Mesodermal cell (in vitro differentiated cells): ENCODE results near the gene STXBP6.

Experiments
- H3K27ac ChIP-seq: 2 replicates; pipeline ENCODE4 v1.7.0; 2013; ENCODE audit warnings: mild to moderate bottlenecking, low read depth, low read length, moderate library complexity; ENCODE audit not compliant: severe bottlenecking
- H3K36me3 ChIP-seq: 2 replicates; pipeline ENCODE4 v1.7.1; 2013; ENCODE audit warnings: mild to moderate bottlenecking, low read length, moderate library complexity; ENCODE audit not compliant: control insufficient read depth, insufficient read depth
- H3K4me1 ChIP-seq: one replicate; pipeline ENCODE4 v1.7.1; 2013; ENCODE audit warnings: mild to moderate bottlenecking, low read length; ENCODE audit not compliant: insufficient read depth, control insufficient read depth, poor library complexity, severe bottlenecking
- H3K4me3 ChIP-seq: 2 replicates; pipeline ENCODE4 v1.7.0; 2013; ENCODE audit warnings: low read length, control low read depth, mild to moderate bottlenecking; ENCODE audit not compliant: insufficient read depth, poor library complexity, severe bottlenecking; ENCODE audit errors: extremely low read depth
- H3K9me3 ChIP-seq: 2 replicates; pipeline ENCODE4 v1.7.1; 2013; ENCODE audit warnings: mild to moderate bottlenecking, low read length, moderate library complexity; ENCODE audit not compliant: control insufficient read depth
- WGBS, 2 experiments: methylation state at CpG; one replicate each; pipeline ENCODE4 v1.1.5; 2013; ENCODE audit warnings: missing lambda C conversion rate in 2 of 2; ENCODE audit not compliant: insufficient coverage in 2 of 2; 5-methylcytosine and 5-hydroxymethylcytosine counted together

The STXBP6 gene

GRCh38 chr14:24857277-24857676 is 192.7 kb downstream of the STXBP6 start:
- H3K27ac ChIP-seq: no peak overlapping the region
- H3K4me1 ChIP-seq: peaks cover 15% of the 10 kb centered on the region
- H3K36me3 ChIP-seq: no peaks in the 10 kb centered on the region
- no peak overlapping the region for H3K4me3 ChIP-seq
- WGBS, 2 experiments: no CpG with 5 or more reads among the region's 1 CpG
- no peaks in the 10 kb centered on the region for H3K9me3 ChIP-seq

GRCh38 chr14:24853446-24853845 is 196.5 kb downstream of the STXBP6 start:
- no peaks in the 10 kb centered on the region for H3K36me3 ChIP-seq
- no peaks in the 10 kb centered on the region for H3K9me3 ChIP-seq
- peaks cover 13% of the 10 kb centered on the region for H3K4me1 ChIP-seq
- H3K27ac ChIP-seq: no peak overlapping the region
- H3K4me3 ChIP-seq: no peak overlapping the region
- 80% methylated on average over 1 of the region's 2 CpGs; no CpG with 5 or more reads in 1 of the 2 experiments for WGBS, 2 experiments

DNA sequence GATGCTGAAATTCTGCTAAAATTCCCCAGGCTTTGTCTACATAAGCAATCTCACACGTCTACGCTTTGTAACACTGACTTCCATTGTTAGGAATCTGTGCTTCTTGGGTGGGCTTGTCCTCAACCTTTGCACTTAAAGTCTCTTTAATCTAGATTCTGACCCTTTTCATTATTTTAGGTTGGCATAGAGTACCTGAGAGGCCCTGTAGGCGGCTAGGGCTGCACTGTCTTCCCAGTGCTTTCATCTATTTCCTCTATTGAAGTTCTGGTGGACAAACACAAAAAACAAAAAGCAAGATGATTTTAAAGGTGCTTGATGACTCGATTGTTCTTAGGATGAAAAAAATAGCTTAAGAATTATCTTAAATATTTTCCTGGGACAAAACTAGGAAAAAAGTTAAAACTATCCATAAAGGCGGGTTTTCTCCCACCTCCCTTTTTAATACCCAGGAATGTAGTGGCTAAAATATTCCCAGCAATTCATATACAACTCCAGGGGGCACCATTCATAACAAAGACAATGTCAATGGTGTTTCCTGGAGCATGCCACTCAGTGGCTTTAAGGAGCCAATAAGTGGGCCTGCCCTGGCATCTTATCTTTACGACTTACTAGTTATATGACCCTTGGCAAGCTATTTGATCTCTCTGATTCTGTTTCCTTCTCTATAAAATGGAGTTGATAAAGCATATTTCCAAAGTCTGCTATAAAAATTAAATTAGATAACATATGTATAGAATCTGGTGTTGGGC is 197.5 kb downstream of the STXBP6 start:
- no peak overlapping the region for H3K27ac ChIP-seq
- WGBS, 2 experiments: 79 to 80% methylated on average over 2 to 4 of the region's 6 CpGs
- H3K4me3 ChIP-seq: no peak overlapping the region
- H3K36me3 ChIP-seq: no peaks in the 10 kb centered on the region
- H3K4me1 ChIP-seq: peaks cover 17% of the 10 kb centered on the region
- no peaks in the 10 kb centered on the region for H3K9me3 ChIP-seq

DNA sequence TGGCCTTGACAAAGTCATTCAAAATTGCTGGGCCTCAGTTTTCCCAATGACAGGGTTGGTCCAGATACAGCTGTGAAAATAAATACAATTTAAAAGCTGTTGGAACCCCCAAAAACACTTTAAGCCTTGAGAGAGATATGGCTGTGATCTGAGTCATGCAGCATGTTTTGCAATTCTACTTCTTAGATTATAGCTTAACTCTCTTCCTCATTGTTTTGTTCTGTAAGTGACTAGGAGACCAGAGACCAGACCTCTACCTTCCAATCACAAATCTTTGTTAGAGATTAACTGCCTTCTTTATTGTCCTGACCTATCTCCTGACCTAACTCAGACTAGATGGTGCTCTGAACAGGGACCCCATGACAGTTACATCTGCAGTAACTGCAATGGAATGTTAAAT is 198.1 kb downstream of the STXBP6 start:
- H3K4me3 ChIP-seq: no peak overlapping the region
- no peaks in the 10 kb centered on the region for H3K9me3 ChIP-seq
- peaks cover 17% of the 10 kb centered on the region for H3K4me1 ChIP-seq
- H3K27ac ChIP-seq: no peak overlapping the region
- H3K36me3 ChIP-seq: no peaks in the 10 kb centered on the region

DNA sequence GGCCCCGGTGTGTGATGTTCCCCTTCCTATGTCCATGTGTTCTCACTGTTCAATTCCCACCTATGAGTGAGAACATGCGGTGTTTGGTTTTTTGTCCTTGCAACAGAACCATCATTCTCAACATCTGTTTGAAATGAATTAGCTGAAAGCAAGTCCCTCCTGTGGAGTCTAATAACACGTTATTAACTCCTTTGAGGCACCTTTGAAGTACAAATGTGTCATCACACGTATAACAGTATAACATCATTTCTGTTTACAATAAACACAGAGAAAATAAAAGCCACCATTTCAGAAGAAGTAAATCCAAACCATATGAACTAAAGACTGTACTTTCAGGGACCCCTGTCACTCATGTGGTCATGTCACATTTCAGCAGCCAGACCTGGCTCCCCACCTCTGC is 198.5 kb downstream of the STXBP6 start:
- WGBS, 2 experiments: 83 to 95% methylated on average over 2 to 3 of the region's 4 CpGs
- Histone ChIP-seq H3K4me3 (no peak overlapping the region), H3K27ac (no peak overlapping the region), H3K9me3 (no peaks in the 10 kb centered on the region), H3K36me3 (no peaks in the 10 kb centered on the region), H3K4me1 (peaks cover 19% of the 10 kb centered on the region)

DNA sequence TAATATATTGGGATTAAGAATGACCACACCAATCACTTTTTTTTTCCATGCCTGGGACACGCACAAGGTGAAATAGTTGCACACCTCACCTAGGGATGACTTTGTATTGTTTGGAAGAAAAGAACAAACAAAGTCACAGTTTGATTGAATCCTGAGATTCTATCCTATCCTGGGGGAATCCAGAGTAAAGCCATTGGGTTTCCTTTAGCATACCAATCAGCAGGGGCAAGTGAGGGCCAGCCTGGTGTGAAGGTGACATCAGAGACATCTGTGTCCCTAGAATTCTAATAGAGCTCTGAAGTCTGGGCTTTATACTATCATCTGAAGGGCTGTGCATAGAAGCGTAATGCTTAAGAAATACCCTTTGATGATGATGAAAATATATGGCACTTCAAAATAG is 199.9 kb downstream of the STXBP6 start:
- no CpG with 5 or more reads among the region's 2 CpGs for WGBS, 2 experiments
- H3K4me3 ChIP-seq: no peak overlapping the region
- H3K27ac ChIP-seq: no peak overlapping the region
- H3K4me1 ChIP-seq: peaks cover 27% of the 10 kb centered on the region
- H3K36me3 ChIP-seq: no peaks in the 10 kb centered on the region
- H3K9me3 ChIP-seq: no peaks in the 10 kb centered on the region

GRCh38 chr14:24849471-24849870 is 200.5 kb downstream of the STXBP6 start:
- H3K4me3 ChIP-seq: no peak overlapping the region
- WGBS, 2 experiments: 78% methylated on average over 1 of the region's 2 CpGs; no CpG with 5 or more reads in 1 of the 2 experiments
- no peaks in the 10 kb centered on the region for H3K36me3 ChIP-seq
- peaks cover 27% of the 10 kb centered on the region for H3K4me1 ChIP-seq
- no peak overlapping the region for H3K27ac ChIP-seq
- H3K9me3 ChIP-seq: no peaks in the 10 kb centered on the region

DNA sequence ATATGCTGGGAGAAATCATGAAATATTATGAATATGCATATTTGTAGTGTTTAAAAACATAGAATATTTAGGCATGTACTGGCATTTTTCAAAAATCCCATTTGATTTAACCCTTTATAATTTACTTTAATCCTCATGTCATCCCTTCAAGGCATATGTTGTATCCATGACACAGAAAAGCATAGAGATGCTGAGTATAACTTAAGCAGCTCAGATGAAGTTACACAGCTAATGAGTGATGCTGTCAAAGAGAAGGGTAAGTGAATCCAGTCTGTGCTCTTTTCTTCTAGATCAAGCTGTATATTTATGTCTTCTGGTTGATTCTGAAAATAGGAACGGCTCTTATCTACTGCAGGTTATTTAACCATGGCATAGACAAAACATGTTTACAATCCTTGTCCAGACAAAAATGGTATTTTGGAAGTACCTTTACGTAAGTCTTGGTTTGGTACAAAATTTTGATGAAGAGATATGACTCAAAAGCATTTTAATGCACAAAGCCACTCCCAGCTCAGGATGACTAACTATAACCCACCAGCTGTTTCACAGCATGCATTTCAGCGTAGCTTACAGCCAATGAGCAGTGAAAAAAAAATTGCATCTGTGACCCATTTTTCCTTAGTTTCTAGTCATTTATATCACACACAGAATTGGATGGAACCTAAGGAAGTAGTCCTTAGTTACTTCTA is 201.7 kb downstream of the STXBP6 start:
- Histone ChIP-seq H3K4me1 (peaks cover 32% of the 10 kb centered on the region), H3K27ac (no peak overlapping the region), H3K4me3 (no peak overlapping the region), H3K36me3 (no peaks in the 10 kb centered on the region), H3K9me3 (no peaks in the 10 kb centered on the region)
- WGBS, 2 experiments: 86 to 100% methylated on average over 1 of the region's 3 CpGs

DNA sequence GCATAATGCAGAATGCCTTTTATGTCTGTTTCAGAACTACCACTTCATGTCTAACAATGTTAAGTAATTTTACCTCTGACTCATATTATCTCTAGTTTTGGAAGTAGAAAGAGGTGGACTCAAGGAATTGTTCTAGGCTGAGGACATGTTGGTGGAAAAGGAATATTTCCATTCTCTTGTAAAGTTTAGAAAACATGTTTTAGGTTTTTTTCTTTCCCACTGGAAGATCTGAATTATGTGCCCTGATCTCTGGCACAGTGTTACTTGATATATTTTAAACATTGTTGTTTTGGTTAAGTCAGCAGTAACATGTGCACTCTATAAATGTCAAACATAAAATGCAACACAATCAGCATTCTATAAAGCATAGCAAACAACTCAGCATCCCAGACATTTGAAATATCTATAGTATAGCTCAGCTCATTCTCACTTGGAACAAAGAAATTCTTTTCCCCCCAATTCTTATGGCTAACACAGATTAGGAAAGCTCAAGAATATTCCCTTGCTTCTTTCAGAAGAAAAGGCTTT is 202.3 kb downstream of the STXBP6 start:
- peaks cover 30% of the 10 kb centered on the region for H3K4me1 ChIP-seq
- no peak overlapping the region for H3K4me3 ChIP-seq
- H3K36me3 ChIP-seq: no peaks in the 10 kb centered on the region
- no peak overlapping the region for H3K27ac ChIP-seq
- H3K9me3 ChIP-seq: no peaks in the 10 kb centered on the region

- Histone ChIP-seq H3K4me3 (no peak overlapping the region), H3K36me3 (no peaks in the 10 kb centered on the region), H3K9me3 (no peaks in the 10 kb centered on the region), H3K27ac (no peak overlapping the region), H3K4me1 (peaks cover 21% of the 10 kb centered on the region)
- WGBS, 2 experiments: 67 to 100% methylated on average over 1 of the region's 3 CpGs
Measured at GRCh38 chr14:24846261-24846660, 203.7 kb downstream of the STXBP6 start.

- peaks cover 23% of the 10 kb centered on the region for H3K4me1 ChIP-seq
- no peaks in the 10 kb centered on the region for H3K36me3 ChIP-seq
- 50 to 100% methylated on average over 1 of the region's 2 CpGs for WGBS, 2 experiments
- no peaks in the 10 kb centered on the region for H3K9me3 ChIP-seq
- no peak overlapping the region for H3K27ac ChIP-seq
- H3K4me3 ChIP-seq: no peak overlapping the region
Measured at GRCh38 chr14:24845851-24846250, 204.1 kb downstream of the STXBP6 start.
